Fibroblast of mammary gland (primary cell): ENCODE measurements around the gene ACTL8.

Experiments used
- DNase-seq: peaks from one replicate; pipeline ENCODE4 v3.0.0-alpha.2; 2010; ENCODE audit warnings: low read depth
- H3K4me3 ChIP-seq: 2 replicates; pipeline ENCODE4 v1.5.1; 2011; ENCODE audit warnings: low read depth, mild to moderate bottlenecking, low read length, moderate library complexity; ENCODE audit not compliant: control insufficient read depth
- CTCF ChIP-seq: conservative IDR thresholded peaks from 2 replicates; pipeline ENCODE4 v1.5.1; 2011; ENCODE audit warnings: low read depth, low read length, inconsistent platforms; ENCODE audit not compliant: control insufficient read depth, insufficient read depth

The ACTL8 gene

GRCh38 chr1:17773591-17774326 is 18.6 kb downstream of the ACTL8 start:
- no peak overlapping the region for H3K4me3 ChIP-seq
- no peak for DNase-seq
- TF ChIP-seq CTCF = no peak

DNA sequence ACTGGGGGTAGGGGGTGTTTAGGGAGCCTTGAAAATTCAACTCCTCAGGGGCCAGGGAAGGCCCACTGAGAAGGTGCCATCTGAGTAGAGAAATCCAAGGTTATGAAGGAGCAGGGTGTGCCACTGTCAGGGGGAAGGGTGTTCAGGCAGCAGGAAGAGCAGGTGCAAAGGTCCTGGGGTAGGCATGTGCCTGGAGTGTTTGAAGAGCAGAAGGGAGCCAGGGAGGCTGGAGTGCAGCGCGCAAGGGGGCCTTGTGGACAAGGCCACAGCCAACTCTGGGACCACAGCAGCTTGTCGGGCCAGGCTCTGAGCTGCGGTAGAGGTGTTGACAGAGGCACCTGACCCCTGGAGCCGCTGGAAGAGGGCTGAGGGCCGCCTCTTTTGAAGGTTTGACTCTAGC is 19.3 kb downstream of the ACTL8 start:
- no peak for DNase-seq
- H3K4me3 ChIP-seq = no peak overlapping the region
- TF ChIP-seq CTCF = no peak

DNA sequence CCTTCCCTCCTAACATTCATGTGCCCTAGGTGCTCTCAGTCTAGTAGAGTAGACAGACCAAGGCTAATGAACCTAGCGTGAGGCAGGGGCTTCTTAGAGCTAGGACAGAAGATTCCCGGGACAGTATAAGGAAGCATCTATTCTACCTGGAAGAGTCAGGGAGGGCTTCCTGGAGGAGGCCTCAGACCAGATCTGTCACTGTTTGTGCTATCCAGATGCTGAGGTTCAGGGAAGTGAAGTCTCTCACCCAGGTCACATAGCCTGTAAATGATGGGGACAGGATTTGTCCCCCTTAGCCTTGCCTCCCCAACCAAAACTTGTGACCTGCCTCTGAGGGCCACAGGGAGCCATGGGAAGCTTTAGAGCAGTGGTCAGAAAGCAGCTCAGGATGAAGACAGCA is 20.7 kb downstream of the ACTL8 start:
- no peak for TF ChIP-seq CTCF
- no peak overlapping the region for H3K4me3 ChIP-seq
- no peak for DNase-seq

DNA sequence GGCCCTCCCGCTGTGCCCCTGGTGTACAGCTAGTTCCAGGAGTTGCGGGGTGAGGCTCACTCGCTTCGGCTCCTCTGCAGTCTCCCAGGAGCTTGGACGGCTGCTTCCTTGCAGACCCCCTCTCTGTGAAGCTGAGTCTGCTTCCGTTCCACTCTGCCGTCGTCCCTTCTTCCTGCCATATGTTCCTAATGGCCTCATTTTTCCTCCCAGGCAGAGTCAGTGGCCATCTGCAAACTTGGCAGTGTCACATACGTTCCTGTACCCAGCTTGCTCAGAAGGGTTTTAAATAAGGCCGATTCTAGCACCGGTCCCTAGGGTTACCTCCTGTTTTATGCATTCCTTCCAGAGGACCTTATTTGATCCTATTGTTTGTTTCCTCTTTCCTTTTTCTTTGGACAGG is 21.3 kb downstream of the ACTL8 start:
- no peak for DNase-seq
- TF ChIP-seq CTCF = no peak

GRCh38 chr1:17777330-17777729 is 22.2 kb downstream of the ACTL8 start:
- no peak for DNase-seq
- no peak for TF ChIP-seq CTCF
- H3K4me3 ChIP-seq = no peak overlapping the region

More for the DNA sequence above, 21.3 kb downstream of the ACTL8 start:
- H3K4me3 ChIP-seq = no peak overlapping the region

DNA sequence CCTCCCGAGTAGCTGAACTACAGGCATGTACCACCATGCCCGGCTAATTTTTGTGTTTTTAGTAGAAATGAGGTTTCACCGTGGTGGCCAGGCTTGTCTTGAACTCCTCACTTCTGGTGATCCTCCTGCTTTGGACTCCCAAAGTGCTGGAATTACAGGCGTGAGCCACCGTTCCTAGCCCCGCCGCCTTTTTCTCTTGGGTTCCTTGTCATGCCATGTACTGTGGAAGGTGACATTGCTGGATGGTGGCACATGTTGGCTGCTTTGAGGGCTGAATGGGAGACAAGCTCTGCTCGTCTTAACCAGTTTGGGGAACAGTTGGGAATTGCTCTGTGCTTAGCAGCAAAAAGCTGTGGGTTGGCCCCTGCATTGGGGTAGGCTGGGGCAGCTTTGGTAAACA is 22.7 kb downstream of the ACTL8 start:
- no peak overlapping the region for H3K4me3 ChIP-seq
- TF ChIP-seq CTCF = no peak
- no peak for DNase-seq
